ENCODE measurements around the gene TKT. TPM values are rescaled to one million over a fixed set of nuclear protein-coding genes. Genes with fewer than 3 reads are reported as not detected.
"Not testable (repeated sequence)": the region's sequence is repeated elsewhere in the genome, so short reads cannot be mapped to it uniquely, and the experiment has no call there.

The TKT gene
- total RNA-seq, 1 donor from 2014 or later: 351 TPM

DNA sequence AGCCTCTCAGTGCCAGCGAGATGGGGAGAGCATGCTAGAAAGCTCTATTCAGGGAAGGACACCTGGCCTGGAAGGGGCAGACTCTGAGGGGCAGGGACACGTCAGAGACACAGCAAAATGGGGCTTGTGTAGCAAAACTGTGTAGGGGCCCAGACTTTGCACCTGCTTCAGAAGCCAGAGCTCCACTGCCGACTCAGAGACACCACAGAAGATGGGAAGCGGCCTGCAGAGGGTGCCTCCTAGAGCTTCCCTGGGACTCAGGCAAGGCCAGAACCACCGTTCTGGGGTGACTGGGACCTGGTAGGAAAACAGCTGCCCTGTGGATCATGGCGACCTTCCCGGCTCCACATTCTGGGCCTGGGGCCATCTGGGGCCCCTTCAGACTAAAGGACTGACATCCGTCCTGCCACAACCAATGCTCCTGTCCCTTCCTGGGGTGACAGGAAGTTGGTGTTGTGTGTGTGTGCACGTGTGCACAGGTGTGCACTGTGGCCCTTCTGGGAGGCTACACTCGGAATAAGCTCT is 17.4 kb upstream of the TKT start:
- Mint-ChIP-seq H3K27me3 (ENCODE audit: insufficient read depth) (peaks cover 2% of the 10 kb centered on the region), H3K27ac (no peak overlapping the region), H3K4me3 (no peak overlapping the region), H3K4me1 (ENCODE audit: low read depth) (peaks cover 18% of the 10 kb centered on the region), H3K36me3 (ENCODE audit: low read depth) (no peaks in the 10 kb centered on the region), H3K9me3 (no peaks in the 10 kb centered on the region)
- intact Hi-C loops (cut with micrococcal nuclease): no loop called here
- no peak for DNase-seq (ENCODE audit: low spot score)

DNA sequence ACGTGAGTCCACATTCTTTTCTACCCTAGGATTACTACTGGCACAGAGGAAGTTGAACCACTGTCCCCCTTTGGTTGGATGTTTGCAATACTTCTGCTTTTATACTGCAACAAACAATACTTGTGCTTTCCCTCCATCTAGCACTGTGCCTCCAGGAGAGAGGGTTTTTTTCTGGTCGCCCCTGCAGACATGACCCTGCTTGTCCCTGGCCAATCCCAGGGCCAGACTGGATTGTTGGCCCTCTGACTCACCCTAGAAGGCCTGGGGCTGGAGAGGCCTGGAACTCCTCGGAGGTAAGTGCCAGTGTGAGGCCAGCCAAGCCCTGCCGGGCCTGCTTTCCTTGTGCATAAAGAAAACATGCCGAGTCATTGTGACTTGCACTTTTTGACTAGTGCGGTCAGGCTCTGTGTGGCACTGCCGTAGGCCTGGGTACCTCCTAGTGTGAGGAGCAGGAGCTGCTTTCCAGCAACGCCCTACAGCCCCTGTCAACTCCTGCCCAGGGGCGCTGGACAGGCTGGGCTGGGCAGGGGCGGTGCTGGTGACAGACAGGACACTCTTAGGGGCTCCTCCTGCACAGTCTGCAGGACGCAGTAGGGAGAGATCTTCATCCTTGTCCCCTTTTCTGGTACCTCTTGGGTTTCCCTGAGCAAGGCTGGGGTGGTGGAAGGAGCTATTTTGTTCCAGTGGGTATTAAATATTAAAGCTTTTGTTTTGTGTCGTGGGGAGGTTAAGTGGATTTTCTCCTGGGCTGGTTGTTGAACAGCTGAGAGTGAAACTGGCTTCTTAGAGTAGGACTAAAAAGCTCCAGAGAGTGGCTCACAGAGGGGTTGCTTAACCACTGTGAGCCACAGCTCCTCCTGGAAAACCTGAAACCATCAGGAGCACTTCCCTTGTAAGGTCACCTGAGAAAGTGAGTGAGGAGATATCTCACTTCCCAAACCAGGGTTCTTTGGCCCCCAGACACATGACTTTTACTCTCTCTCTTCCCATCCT is 14.4 kb upstream of the TKT start:
- Mint-ChIP-seq H3K4me3 (no peak overlapping the region), H3K27ac (peak overlapping the region; percentile 75), H3K9me3 (no peaks in the 10 kb centered on the region), H3K27me3 (ENCODE audit: insufficient read depth) (peaks cover under 1% of the 10 kb centered on the region), H3K4me1 (ENCODE audit: low read depth) (peaks cover 15% of the 10 kb centered on the region), H3K36me3 (ENCODE audit: low read depth) (no peaks in the 10 kb centered on the region)
- intact Hi-C loops (cut with micrococcal nuclease): no loop called here
- DNase-seq (ENCODE audit: low spot score): peak; percentile 16

DNA sequence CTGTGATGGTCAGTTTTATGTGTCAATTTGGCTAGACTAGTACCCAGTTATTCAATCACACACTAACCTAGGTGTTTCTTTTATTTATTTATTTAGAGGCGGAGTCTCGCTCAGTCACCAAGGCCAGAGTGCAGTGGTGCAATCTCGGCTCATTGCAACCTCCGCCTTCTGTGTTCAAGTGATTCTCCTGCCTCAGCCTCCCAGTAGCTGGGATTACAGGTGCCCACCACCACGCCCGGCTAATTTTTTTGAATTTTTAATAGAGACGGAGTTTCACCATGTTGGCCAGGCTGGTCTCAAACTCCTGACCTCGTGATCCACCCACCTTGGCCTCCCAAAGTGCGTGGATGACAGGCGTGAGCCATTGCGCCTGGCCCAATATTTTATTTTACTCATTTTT is 13.4 kb upstream of the TKT start:
- H3K36me3 Mint-ChIP-seq (ENCODE audit: low read depth); H3K4me3 Mint-ChIP-seq; H3K27ac Mint-ChIP-seq; H3K27me3 Mint-ChIP-seq (ENCODE audit: insufficient read depth); intact Hi-C loops (cut with micrococcal nuclease); H3K9me3 Mint-ChIP-seq; DNase-seq (ENCODE audit: low spot score): not testable (repeated sequence)
- peaks cover 11% of the 10 kb centered on the region for H3K4me1 Mint-ChIP-seq (ENCODE audit: low read depth)

DNA sequence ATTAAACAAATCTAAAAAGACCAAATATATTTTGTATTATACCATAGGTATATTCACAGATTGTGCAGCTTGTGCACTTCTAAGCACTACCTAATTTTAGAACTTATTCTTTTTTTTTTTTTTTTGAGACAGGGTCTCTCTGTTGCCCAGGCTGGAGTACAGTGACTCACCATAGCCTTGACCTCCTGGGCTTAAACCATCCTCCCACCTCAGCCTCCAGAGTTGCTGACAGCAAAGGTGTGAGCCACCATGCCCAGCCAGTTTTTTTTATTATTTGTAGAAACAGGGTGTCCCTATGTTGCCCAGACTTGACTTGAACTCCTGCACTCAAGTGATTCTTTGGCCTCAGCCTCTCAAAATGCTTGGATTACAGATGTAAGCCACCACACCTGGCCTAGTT is 11.9 kb upstream of the TKT start:
- Mint-ChIP-seq H3K36me3 (ENCODE audit: low read depth) (no peaks in the 10 kb centered on the region), H3K9me3 (no peaks in the 10 kb centered on the region), H3K27me3 (ENCODE audit: insufficient read depth) (no peaks in the 10 kb centered on the region), H3K27ac (no peak overlapping the region), H3K4me3 (no peak overlapping the region), H3K4me1 (ENCODE audit: low read depth) (peaks cover 11% of the 10 kb centered on the region)
- intact Hi-C loops (cut with micrococcal nuclease): no loop called here
- DNase-seq (ENCODE audit: low spot score): no peak

DNA sequence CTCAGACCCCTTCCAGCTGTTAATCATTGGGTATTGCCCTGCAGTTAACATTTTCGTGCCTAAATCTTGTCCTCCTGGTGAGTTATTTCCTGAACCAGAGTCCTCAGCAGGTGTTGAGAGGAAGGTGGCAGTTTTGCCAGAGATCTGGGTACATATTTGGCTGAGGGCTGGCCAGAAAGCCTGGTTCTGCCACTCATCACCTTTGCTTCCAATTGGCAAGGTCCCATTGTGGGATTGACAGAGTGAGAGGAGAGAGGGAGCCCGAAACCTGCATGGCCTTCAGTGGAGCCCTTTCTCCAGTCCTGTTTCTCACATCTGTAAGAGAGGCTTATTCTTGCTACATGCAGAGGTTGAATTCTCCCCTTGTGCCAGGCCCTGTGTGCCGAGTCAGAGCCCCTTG is 8.9 kb upstream of the TKT start:
- Mint-ChIP-seq H3K27ac (no peak overlapping the region), H3K36me3 (ENCODE audit: low read depth) (no peaks in the 10 kb centered on the region), H3K9me3 (no peaks in the 10 kb centered on the region), H3K27me3 (ENCODE audit: insufficient read depth) (no peaks in the 10 kb centered on the region), H3K4me3 (no peak overlapping the region), H3K4me1 (ENCODE audit: low read depth) (peaks cover 6% of the 10 kb centered on the region)
- no peak for DNase-seq (ENCODE audit: low spot score)
- intact Hi-C loops (cut with micrococcal nuclease): no loop called here

DNA sequence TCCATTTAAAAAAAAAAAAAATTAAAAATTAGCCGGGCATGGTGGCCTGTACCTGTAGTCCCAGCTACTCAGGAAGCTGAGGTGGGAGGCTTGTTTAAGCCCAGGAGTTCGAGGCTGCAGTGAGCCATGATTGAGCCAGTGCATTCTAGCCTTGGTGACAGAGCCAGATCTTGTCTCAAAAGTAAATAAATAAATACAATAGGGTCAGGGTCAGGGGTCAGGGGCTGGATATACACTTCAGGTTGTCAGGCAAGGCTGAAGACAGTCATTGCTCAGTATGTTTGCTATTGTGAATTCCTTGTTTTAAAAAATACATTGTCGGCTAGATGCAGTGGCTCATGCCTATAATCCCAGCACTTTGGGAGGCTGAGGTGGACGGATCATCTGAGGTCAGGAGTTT is 8.1 kb upstream of the TKT start:
- no peak overlapping the region for H3K4me3 Mint-ChIP-seq
- H3K36me3 Mint-ChIP-seq (ENCODE audit: low read depth): no peaks in the 10 kb centered on the region
- peaks cover 4% of the 10 kb centered on the region for H3K27me3 Mint-ChIP-seq (ENCODE audit: insufficient read depth)
- no peak for DNase-seq (ENCODE audit: low spot score)
- intact Hi-C loops (cut with micrococcal nuclease): no loop called here
- no peak overlapping the region for H3K27ac Mint-ChIP-seq
- peaks cover 5% of the 10 kb centered on the region for H3K4me1 Mint-ChIP-seq (ENCODE audit: low read depth)
- H3K9me3 Mint-ChIP-seq: no peaks in the 10 kb centered on the region

DNA sequence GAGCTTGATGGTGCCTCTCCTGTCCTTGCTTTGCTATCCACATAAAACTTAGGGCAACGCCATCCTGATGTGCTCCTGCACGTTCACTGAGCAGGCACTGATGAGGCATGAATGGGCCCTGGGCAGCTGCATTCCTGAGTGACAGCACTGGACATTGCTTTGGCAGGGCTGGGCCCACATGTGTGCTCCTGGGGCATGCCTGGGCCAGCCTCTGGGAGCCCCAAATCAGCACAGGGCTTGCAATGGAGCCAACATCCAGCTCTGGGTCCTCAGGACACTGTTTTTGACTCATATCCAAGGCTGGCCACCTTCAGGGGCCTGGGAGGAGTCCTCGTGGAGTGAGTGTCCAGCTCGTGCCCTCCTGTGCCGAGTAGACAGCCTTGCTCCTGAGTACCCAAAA is 5.9 kb upstream of the TKT start:
- H3K27me3 Mint-ChIP-seq (ENCODE audit: insufficient read depth): peaks cover 8% of the 10 kb centered on the region
- no peaks in the 10 kb centered on the region for H3K9me3 Mint-ChIP-seq
- no peak overlapping the region for H3K4me3 Mint-ChIP-seq
- DNase-seq (ENCODE audit: low spot score): no peak
- H3K36me3 Mint-ChIP-seq (ENCODE audit: low read depth): no peaks in the 10 kb centered on the region
- no peak overlapping the region for H3K27ac Mint-ChIP-seq
- intact Hi-C loops (cut with micrococcal nuclease): no loop called here
- peaks cover 5% of the 10 kb centered on the region for H3K4me1 Mint-ChIP-seq (ENCODE audit: low read depth)

DNA sequence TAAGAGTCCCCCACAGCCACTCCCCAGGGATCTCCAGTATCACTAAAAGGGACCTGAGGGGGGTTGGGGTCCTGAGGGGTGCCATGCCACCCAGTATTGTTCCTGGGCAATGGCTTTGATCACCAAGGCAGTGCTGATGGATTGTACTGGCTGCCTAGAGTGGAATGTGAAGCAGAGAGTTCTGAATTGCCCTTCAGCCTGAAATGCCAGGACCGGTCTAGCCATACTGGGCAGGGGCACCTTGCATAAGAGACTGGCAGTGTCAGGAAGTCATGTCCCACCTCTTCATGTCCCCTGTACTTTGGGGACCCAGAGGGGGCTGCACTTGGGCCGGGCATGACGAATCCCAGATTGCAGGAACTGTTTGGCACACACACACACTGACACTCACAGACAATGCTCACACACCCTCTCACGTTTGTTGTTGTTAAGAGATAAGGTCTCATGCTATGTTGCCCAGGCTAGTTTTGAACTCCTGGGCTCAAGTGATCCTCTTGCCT is 4.5 kb upstream of the TKT start:
- H3K9me3 Mint-ChIP-seq: no peaks in the 10 kb centered on the region
- no peak overlapping the region for H3K27ac Mint-ChIP-seq
- intact Hi-C loops (cut with micrococcal nuclease): no loop called here
- H3K4me1 Mint-ChIP-seq (ENCODE audit: low read depth): peaks cover 5% of the 10 kb centered on the region
- no peak overlapping the region for H3K4me3 Mint-ChIP-seq
- DNase-seq (ENCODE audit: low spot score): no peak
- no peaks in the 10 kb centered on the region for H3K36me3 Mint-ChIP-seq (ENCODE audit: low read depth)
- H3K27me3 Mint-ChIP-seq (ENCODE audit: insufficient read depth): peaks cover 8% of the 10 kb centered on the region

DNA sequence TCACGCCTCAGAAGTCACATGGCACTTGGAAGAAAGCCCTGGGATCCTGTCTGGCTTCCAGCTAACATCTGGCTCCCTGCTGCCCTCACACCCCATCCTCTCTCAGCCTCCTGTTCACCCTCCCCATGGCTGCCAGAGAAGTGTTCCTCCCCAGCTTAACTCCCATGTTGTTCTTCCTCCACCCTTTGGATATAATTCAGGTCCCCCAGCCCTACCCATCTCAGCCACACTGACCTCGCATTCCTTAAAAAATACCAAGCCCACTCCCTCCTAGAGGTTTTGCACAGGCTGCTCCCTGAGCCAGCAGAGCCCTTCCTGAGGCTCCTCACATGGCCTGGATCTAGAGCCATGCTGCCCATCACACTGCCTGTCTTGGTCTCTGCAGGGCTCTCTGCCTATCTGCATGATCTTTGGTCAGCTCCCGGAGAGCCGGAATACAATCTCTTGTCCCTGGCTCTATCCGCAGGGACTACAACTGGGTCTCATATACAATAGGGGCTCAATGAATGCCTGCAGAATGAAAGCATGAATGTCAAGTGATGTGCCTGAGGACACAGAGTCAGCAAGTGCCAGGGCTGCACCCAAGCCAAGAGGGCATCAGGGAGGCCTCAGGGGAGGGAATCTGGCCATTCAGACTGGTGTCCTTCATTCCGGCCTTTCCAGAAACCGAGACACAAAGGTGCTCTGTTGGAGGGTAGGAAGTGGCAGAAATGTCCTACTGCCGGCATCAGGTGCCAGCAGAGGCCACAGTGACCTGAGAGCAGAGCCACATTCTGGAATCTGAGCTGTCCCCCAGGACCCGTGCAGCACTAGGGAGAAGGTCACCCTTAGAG is 3.8 kb upstream of the TKT start:
- Mint-ChIP-seq H3K27ac (no peak overlapping the region), H3K9me3 (no peaks in the 10 kb centered on the region), H3K27me3 (ENCODE audit: insufficient read depth) (peaks cover 8% of the 10 kb centered on the region), H3K4me1 (ENCODE audit: low read depth) (peaks cover 5% of the 10 kb centered on the region), H3K36me3 (ENCODE audit: low read depth) (peaks cover 4% of the 10 kb centered on the region), H3K4me3 (no peak overlapping the region)
- DNase-seq (ENCODE audit: low spot score): no peak
- intact Hi-C loops (cut with micrococcal nuclease): loop anchor here (5.0 to 10.0 kb wide), 2 partner anchors 215 to 633 kb away; partner anchors contain the start of genes SELENOK and SFMBT1

DNA sequence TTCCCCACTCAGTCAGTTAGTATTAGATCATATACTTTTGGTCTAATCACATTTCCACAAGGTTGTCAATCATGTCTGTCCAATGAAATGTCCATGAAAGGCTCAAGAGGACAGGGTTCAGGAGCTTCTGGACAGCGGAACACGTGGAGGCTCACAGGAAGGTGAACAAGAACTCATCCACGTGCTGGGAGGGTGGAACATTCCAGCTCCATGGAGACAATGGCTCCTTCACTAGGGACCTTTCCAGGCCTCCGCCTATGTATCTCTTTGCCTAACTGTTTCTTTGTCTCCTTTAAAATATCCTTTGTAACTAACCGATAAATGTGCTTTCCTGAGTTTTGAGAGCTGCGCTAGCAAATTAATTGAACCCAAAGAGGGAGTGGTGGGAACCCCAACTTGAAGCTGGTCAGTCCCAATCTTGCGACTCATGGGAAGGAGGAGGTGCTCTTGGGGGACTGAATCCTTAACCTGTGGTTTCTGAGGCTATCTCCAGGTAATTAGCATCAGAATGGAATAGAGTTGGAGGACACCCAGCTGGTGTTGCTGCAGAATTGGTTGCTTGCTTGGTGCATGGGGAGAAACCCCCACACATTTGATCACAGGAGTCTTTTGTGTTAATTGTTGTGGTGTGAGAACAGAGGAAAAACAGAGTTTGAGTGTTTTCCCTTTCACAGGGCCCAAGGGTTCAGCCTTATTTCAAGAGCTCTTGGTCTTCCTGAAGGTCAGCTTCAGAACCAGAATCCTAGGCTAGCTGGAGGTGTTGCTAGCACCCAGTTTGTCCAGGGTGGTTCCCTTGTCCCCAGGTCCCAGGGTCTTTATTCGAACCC is 3.0 kb upstream of the TKT start:
- intact Hi-C loops (cut with micrococcal nuclease): loop anchor here (5.0 to 10.0 kb wide), 2 partner anchors 214 to 633 kb away; partner anchors contain the start of genes SELENOK and SFMBT1
- DNase-seq (ENCODE audit: low spot score): no peak
- no peaks in the 10 kb centered on the region for H3K9me3 Mint-ChIP-seq
- H3K27me3 Mint-ChIP-seq (ENCODE audit: insufficient read depth): peaks cover 8% of the 10 kb centered on the region
- H3K36me3 Mint-ChIP-seq (ENCODE audit: low read depth): peaks cover 8% of the 10 kb centered on the region
- no peak overlapping the region for H3K4me3 Mint-ChIP-seq
- peaks cover 12% of the 10 kb centered on the region for H3K4me1 Mint-ChIP-seq (ENCODE audit: low read depth)
- no peak overlapping the region for H3K27ac Mint-ChIP-seq

DNA sequence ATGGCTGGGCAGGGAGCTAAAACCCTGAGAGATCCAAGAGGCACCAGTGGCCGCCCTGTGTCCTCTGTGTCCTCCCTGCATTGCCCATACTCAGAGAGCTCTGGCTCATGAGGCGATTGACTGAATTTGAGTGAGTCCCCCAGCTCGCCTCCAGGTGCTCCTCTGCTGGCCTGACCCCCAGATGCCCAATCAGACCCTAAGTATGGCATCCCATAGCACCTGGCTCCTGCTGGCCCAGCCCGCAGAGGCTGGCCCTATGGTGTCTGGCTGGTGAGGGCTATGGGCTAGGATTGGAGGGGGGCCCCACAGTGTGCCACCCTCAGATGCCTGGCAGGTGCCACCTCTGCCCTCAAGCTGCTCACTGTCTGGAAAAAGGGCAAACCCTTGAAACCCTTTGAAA is 1.6 kb upstream of the TKT start:
- no peak for DNase-seq (ENCODE audit: low spot score)
- Mint-ChIP-seq H3K36me3 (ENCODE audit: low read depth) (peaks cover 12% of the 10 kb centered on the region), H3K27ac (no peak overlapping the region), H3K27me3 (ENCODE audit: insufficient read depth) (peaks cover 8% of the 10 kb centered on the region), H3K9me3 (no peaks in the 10 kb centered on the region), H3K4me1 (ENCODE audit: low read depth) (peaks cover 22% of the 10 kb centered on the region), H3K4me3 (no peak overlapping the region)
- intact Hi-C loops (cut with micrococcal nuclease): loop anchor here (2.0 to 10.0 kb wide), 3 partner anchors 143 to 635 kb away; partner anchors contain the start of genes SELENOK and SFMBT1

DNA sequence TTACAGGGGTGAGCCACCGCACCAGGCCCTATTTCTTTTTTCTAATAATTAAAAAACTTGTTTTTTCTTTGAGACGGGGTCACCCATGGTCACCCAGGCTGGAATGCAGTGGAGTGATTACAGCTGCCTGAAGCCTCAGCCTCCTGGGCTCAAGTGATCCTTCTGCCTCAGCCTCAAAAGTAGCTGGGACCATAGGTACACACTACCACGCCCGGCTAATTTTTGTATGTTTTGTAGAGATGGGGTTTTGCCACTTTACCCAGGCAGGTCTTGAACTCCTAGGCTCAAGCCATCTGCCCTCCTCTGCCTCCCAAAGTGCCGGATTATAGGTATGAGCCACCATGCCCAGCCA is 858 bp upstream of the TKT start:
- H3K4me3 Mint-ChIP-seq: peak overlapping the region; percentile 2
- no peak for DNase-seq (ENCODE audit: low spot score)
- no peak overlapping the region for H3K27ac Mint-ChIP-seq
- H3K27me3 Mint-ChIP-seq (ENCODE audit: insufficient read depth): peaks cover 8% of the 10 kb centered on the region
- peaks cover 17% of the 10 kb centered on the region for H3K36me3 Mint-ChIP-seq (ENCODE audit: low read depth)
- H3K4me1 Mint-ChIP-seq (ENCODE audit: low read depth): peaks cover 30% of the 10 kb centered on the region
- no peaks in the 10 kb centered on the region for H3K9me3 Mint-ChIP-seq
- intact Hi-C loops (cut with micrococcal nuclease): loop anchor here (1.0 to 10.0 kb wide), 4 partner anchors 94 to 636 kb away; partner anchors contain the start of genes SELENOK and SFMBT1
